Activated CD8-positive, alpha-beta T cell treated with anti-CD3 and anti-CD28 coated beads, Interleukin-2, amount 10 ng/mL, durations not matched to agents 7 days and 5 days (primary cell): ENCODE results near the gene CELF4. TPM values are rescaled to one million over a fixed set of nuclear protein-coding genes. Genes with fewer than 3 reads are reported as not detected.

Experiments used
- ATAC-seq: fragments of 150-1000 bp; cut with Tn5 transposase; one replicate; pipeline ENCODE4 v1.10.0; 2021; ENCODE audit warnings: moderate library complexity
- CTCF ChIA-PET: fragments of 350-600 bp; sonication (Branson Sonifier 250); formaldehyde crosslinking; loops from one replicate; lab custom pipeline; 2021; ENCODE audit warnings: antibody characterized with exemption; lab: Charles Lee
- POLR2A ChIA-PET: fragments of 350-600 bp; sonication (Branson Sonifier 250); formaldehyde crosslinking; loops from one replicate; lab custom pipeline; 2021; ENCODE audit warnings: antibody characterized with exemption; lab: Charles Lee
- DNase-seq: peaks from one replicate; pipeline ENCODE4 v3.0.0-alpha.2; 2020
- H3K27ac Mint-ChIP-seq: one replicate; pipeline ENCODE4 v1.8.0; 2021; ENCODE audit warnings: mild to moderate bottlenecking, mixed read lengths
- H3K27me3 Mint-ChIP-seq: one replicate; pipeline ENCODE4 v1.8.0; 2021; ENCODE audit warnings: low read depth, mixed read lengths
- H3K36me3 Mint-ChIP-seq: one replicate; pipeline ENCODE4 v1.8.0; 2021; ENCODE audit warnings: low read depth, mixed read lengths
- H3K4me1 Mint-ChIP-seq: one replicate; pipeline ENCODE4 v1.8.0; 2021; ENCODE audit warnings: low read depth, mixed read lengths
- H3K4me3 Mint-ChIP-seq: one replicate; pipeline ENCODE4 v1.8.0; 2021; ENCODE audit warnings: mild to moderate bottlenecking, mixed read lengths
- H3K9me3 Mint-ChIP-seq: one replicate; pipeline ENCODE4 v1.8.0; 2022; ENCODE audit warnings: mixed read lengths; ENCODE audit not compliant: insufficient read depth
- total RNA-seq, 2 experiments: library from RNA; stranded (reverse); gene quantifications; one replicate each; pipeline ENCODE4 v1.2.3, GENCODE V29; 2021

Gene CELF4
- total RNA-seq, 2 experiments from 2014 or later: not detected

GRCh38 chr18:37586656-37587225, 21.1 kb upstream of the CELF4 start:
- H3K4me3 Mint-ChIP-seq: no peak overlapping the region
- ChIA-PET POLR2A (no interaction called here), CTCF (no interaction called here)
- no peak overlapping the region for H3K27ac Mint-ChIP-seq
- H3K4me1 Mint-ChIP-seq: no peaks in the 10 kb centered on the region
- no peaks in the 10 kb centered on the region for H3K27me3 Mint-ChIP-seq
- H3K36me3 Mint-ChIP-seq: no peaks in the 10 kb centered on the region
- no peaks in the 10 kb centered on the region for H3K9me3 Mint-ChIP-seq
- ATAC-seq (no peak), DNase-seq (no peak)

- Mint-ChIP-seq H3K27me3 (no peaks in the 10 kb centered on the region), H3K9me3 (no peaks in the 10 kb centered on the region), H3K36me3 (no peaks in the 10 kb centered on the region), H3K4me3 (no peak overlapping the region), H3K4me1 (no peaks in the 10 kb centered on the region), H3K27ac (no peak overlapping the region)
- DNase-seq (no peak), ATAC-seq (no peak)
- POLR2A ChIA-PET: no interaction called here
- CTCF ChIA-PET: no interaction called here
Observed at GRCh38 chr18:37584952-37585695, 19.5 kb upstream of the CELF4 start.

GRCh38 chr18:37584217-37584616, 18.6 kb upstream of the CELF4 start:
- Mint-ChIP-seq H3K9me3 (no peaks in the 10 kb centered on the region), H3K36me3 (no peaks in the 10 kb centered on the region), H3K4me3 (no peak overlapping the region), H3K27ac (no peak overlapping the region), H3K27me3 (no peaks in the 10 kb centered on the region), H3K4me1 (no peaks in the 10 kb centered on the region)
- no peak for DNase-seq
- no peak for ATAC-seq
- POLR2A ChIA-PET: no interaction called here
- CTCF ChIA-PET: no interaction called here

GRCh38 chr18:37582261-37582660, 16.7 kb upstream of the CELF4 start:
- Mint-ChIP-seq H3K9me3 (no peaks in the 10 kb centered on the region), H3K4me1 (no peaks in the 10 kb centered on the region), H3K27me3 (no peaks in the 10 kb centered on the region), H3K27ac (no peak overlapping the region), H3K36me3 (no peaks in the 10 kb centered on the region), H3K4me3 (no peak overlapping the region)
- no peak for ATAC-seq
- CTCF ChIA-PET: no interaction called here
- DNase-seq: no peak
- POLR2A ChIA-PET: no interaction called here

- CTCF ChIA-PET: no interaction called here
- no peaks in the 10 kb centered on the region for H3K27me3 Mint-ChIP-seq
- H3K36me3 Mint-ChIP-seq: no peaks in the 10 kb centered on the region
- H3K4me1 Mint-ChIP-seq: no peaks in the 10 kb centered on the region
- DNase-seq (peak; percentile 21), ATAC-seq (peak; percentile 39)
- no peak overlapping the region for H3K4me3 Mint-ChIP-seq
- H3K27ac Mint-ChIP-seq: no peak overlapping the region
- no peaks in the 10 kb centered on the region for H3K9me3 Mint-ChIP-seq
- POLR2A ChIA-PET: no interaction called here
Observed at GRCh38 chr18:37578886-37579513, 13.4 kb upstream of the CELF4 start.

- Mint-ChIP-seq H3K27ac (no peak overlapping the region), H3K9me3 (no peaks in the 10 kb centered on the region), H3K36me3 (no peaks in the 10 kb centered on the region), H3K4me1 (no peaks in the 10 kb centered on the region), H3K27me3 (no peaks in the 10 kb centered on the region), H3K4me3 (no peak overlapping the region)
- CTCF ChIA-PET: no interaction called here
- ATAC-seq: no peak
- POLR2A ChIA-PET: no interaction called here
- DNase-seq: no peak
Observed at GRCh38 chr18:37578182-37578678, 12.6 kb upstream of the CELF4 start.

- Mint-ChIP-seq H3K27me3 (no peaks in the 10 kb centered on the region), H3K36me3 (no peaks in the 10 kb centered on the region), H3K9me3 (no peaks in the 10 kb centered on the region), H3K27ac (no peak overlapping the region), H3K4me3 (no peak overlapping the region), H3K4me1 (no peaks in the 10 kb centered on the region)
- ATAC-seq (no peak), DNase-seq (no peak)
- CTCF ChIA-PET: no interaction called here
- POLR2A ChIA-PET: no interaction called here
Observed at GRCh38 chr18:37577051-37577611, 11.5 kb upstream of the CELF4 start.

- no peak for ATAC-seq
- Mint-ChIP-seq H3K27me3 (no peaks in the 10 kb centered on the region), H3K36me3 (no peaks in the 10 kb centered on the region), H3K4me1 (no peaks in the 10 kb centered on the region), H3K9me3 (no peaks in the 10 kb centered on the region), H3K4me3 (no peak overlapping the region), H3K27ac (no peak overlapping the region)
- DNase-seq: no peak
- ChIA-PET CTCF (no interaction called here), POLR2A (no interaction called here)
Observed at GRCh38 chr18:37575646-37576045, 10.0 kb upstream of the CELF4 start.

GRCh38 chr18:37574113-37574512, 8.5 kb upstream of the CELF4 start:
- CTCF ChIA-PET: no interaction called here
- ATAC-seq: no peak
- no peak overlapping the region for H3K27ac Mint-ChIP-seq

GRCh38 chr18:37572736-37573135, 7.1 kb upstream of the CELF4 start:
- no peak for ATAC-seq
- ChIA-PET CTCF (no interaction called here), POLR2A (no interaction called here)

More at GRCh38 chr18:37574113-37574512, 8.5 kb upstream of the CELF4 start:
- no peak for DNase-seq
- Mint-ChIP-seq H3K36me3 (no peaks in the 10 kb centered on the region), H3K4me1 (no peaks in the 10 kb centered on the region), H3K27me3 (peaks cover 7% of the 10 kb centered on the region), H3K9me3 (no peaks in the 10 kb centered on the region), H3K4me3 (no peak overlapping the region)
- POLR2A ChIA-PET: no interaction called here

GRCh38 chr18:37571266-37571665, 5.7 kb upstream of the CELF4 start:
- Mint-ChIP-seq H3K9me3 (no peaks in the 10 kb centered on the region), H3K4me3 (no peak overlapping the region), H3K27me3 (peaks cover 25% of the 10 kb centered on the region), H3K36me3 (no peaks in the 10 kb centered on the region), H3K27ac (no peak overlapping the region), H3K4me1 (peaks cover 2% of the 10 kb centered on the region)
- CTCF ChIA-PET: no interaction called here
- POLR2A ChIA-PET: no interaction called here
- DNase-seq: no peak
- no peak for ATAC-seq

More at GRCh38 chr18:37572736-37573135, 7.1 kb upstream of the CELF4 start:
- H3K4me1 Mint-ChIP-seq: no peaks in the 10 kb centered on the region
- no peaks in the 10 kb centered on the region for H3K36me3 Mint-ChIP-seq
- H3K4me3 Mint-ChIP-seq: no peak overlapping the region
- H3K27me3 Mint-ChIP-seq: peaks cover 18% of the 10 kb centered on the region
- DNase-seq: no peak
- H3K9me3 Mint-ChIP-seq: no peaks in the 10 kb centered on the region
- H3K27ac Mint-ChIP-seq: no peak overlapping the region

GRCh38 chr18:37570336-37570930, 4.8 kb upstream of the CELF4 start:
- Mint-ChIP-seq H3K9me3 (no peaks in the 10 kb centered on the region), H3K27me3 (peaks cover 29% of the 10 kb centered on the region), H3K27ac (no peak overlapping the region), H3K36me3 (no peaks in the 10 kb centered on the region), H3K4me1 (peaks cover 4% of the 10 kb centered on the region), H3K4me3 (no peak overlapping the region)
- ChIA-PET POLR2A (no interaction called here), CTCF (no interaction called here)
- no peak for ATAC-seq
- DNase-seq: no peak
